ENCODE results near the gene PLCB4. TPM values are rescaled to one million over a fixed set of nuclear protein-coding genes. Genes with fewer than 3 reads are reported as not detected.
A peak's percentile ranks its signal among the peaks of the same experiment; 100 is the strongest.

PLCB4 gene
- total RNA-seq, 1 experiment from 2014 or later: 12.6 TPM

DNA sequence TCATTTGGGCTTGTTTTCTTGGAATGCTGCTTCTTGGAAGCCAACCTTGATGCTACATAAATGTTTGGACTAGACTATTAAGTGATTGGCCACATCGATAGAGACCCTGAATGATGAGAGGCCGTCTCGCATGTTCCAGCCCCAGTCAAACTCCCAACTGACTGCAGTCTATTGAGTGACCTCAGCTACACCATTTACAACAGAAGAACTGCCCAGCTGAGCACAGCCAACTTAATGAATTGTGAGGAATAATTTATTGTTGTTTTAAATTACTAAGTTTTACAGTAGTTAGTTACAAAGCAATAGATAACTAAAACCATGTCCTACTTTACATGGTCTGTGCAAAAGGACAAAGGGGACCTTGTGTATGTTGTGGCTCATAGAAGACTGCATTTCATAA, 63.0 kb downstream of the PLCB4 start (continued):
- TF ChIP-seq, protein P1, sequence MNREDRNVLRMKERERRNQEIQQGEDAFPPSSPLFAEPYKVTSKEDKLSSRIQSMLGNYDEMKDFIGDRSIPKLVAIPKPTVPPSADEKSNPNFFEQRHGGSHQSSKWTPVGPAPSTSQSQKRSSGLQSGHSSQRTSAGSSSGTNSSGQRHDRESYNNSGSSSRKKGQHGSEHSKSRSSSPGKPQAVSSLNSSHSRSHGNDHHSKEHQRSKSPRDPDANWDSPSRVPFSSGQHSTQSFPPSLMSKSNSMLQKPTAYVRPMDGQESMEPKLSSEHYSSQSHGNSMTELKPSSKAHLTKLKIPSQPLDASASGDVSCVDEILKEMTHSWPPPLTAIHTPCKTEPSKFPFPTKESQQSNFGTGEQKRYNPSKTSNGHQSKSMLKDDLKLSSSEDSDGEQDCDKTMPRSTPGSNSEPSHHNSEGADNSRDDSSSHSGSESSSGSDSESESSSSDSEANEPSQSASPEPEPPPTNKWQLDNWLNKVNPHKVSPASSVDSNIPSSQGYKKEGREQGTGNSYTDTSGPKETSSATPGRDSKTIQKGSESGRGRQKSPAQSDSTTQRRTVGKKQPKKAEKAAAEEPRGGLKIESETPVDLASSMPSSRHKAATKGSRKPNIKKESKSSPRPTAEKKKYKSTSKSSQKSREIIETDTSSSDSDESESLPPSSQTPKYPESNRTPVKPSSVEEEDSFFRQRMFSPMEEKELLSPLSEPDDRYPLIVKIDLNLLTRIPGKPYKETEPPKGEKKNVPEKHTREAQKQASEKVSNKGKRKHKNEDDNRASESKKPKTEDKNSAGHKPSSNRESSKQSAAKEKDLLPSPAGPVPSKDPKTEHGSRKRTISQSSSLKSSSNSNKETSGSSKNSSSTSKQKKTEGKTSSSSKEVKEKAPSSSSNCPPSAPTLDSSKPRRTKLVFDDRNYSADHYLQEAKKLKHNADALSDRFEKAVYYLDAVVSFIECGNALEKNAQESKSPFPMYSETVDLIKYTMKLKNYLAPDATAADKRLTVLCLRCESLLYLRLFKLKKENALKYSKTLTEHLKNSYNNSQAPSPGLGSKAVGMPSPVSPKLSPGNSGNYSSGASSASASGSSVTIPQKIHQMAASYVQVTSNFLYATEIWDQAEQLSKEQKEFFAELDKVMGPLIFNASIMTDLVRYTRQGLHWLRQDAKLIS (CRISPR knock-in tag; IDR thresholded peaks at IDR 0.05; ENCODE audit: borderline replicate concordance): no peak
- TF ChIP-seq, protein P2, sequence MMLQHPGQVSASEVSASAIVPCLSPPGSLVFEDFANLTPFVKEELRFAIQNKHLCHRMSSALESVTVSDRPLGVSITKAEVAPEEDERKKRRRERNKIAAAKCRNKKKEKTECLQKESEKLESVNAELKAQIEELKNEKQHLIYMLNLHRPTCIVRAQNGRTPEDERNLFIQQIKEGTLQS (CRISPR knock-in tag; conservative IDR thresholded peaks at IDR 0.05): no peak

DNA sequence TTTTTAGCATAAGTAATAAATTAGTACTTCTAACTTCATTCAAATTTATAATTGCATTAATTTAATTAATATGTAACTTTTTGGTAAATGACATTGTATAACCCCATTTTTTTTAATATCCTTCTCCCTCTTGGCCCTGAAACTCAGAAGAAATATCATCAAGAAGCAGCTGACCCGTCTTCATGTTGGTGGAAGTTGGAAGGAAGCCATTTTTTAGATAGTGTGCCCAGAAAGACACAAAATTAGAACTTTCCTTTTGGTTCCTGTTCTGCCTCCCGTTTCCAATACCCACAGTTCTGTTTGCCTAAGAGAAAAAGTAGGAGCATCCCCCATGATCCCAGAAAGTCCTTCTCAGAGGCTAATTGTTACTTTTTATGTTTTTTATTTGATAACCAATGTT, 65.5 kb downstream of the PLCB4 start:
- H3K4me1 Mint-ChIP-seq: peaks cover 5% of the 10 kb centered on the region; the same call in 1 of the 2 replicates
- H3K36me3 Mint-ChIP-seq: peaks cover 34% of the 10 kb centered on the region
- DNase-seq (ENCODE audit: low spot score) (no peak), ATAC-seq (no peak)
- peaks cover 47% of the 10 kb centered on the region for H3K9me3 Mint-ChIP-seq
- ChIA-PET CTCF (no interaction called here), POLR2A (no interaction called here)
- H3K27me3 Mint-ChIP-seq (ENCODE audit: low read depth): no peaks in the 10 kb centered on the region
- no peak overlapping the region for H3K27ac Mint-ChIP-seq
- no peak overlapping the region for H3K4me3 Mint-ChIP-seq
- TF ChIP-seq ESRRA (CRISPR knock-in tag; IDR thresholded peaks at IDR 0.05; ENCODE audit: borderline replicate concordance) (no peak), ZBTB21 (CRISPR knock-in tag; IDR thresholded peaks at IDR 0.05; ENCODE audit: borderline replicate concordance) (no peak), CREM (CRISPR knock-in tag; IDR thresholded peaks at IDR 0.05) (no peak)
- TF ChIP-seq, protein P3, sequence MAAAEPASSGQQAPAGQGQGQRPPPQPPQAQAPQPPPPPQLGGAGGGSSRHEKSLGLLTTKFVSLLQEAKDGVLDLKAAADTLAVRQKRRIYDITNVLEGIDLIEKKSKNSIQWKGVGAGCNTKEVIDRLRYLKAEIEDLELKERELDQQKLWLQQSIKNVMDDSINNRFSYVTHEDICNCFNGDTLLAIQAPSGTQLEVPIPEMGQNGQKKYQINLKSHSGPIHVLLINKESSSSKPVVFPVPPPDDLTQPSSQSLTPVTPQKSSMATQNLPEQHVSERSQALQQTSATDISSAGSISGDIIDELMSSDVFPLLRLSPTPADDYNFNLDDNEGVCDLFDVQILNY (CRISPR knock-in tag; IDR thresholded peaks at IDR 0.05): no peak

DNA sequence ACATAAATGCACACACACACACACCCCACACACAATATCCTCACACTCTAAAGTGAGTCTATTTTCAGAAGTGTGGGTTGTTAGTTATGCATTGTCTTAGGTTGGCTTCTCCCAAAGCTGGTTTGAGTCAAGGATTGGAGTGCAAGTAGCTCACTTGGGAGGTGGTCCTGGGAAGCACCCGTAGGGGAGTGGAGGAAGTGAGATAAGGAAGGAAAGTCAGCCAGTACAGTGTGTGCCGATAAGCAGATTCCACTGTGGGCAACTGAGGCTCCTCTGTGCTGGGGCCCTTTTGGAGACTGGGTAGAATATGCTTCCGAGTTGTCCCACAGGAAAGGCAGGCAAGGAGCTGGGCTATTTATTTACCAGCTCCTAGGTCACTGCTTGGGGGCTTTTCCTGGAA, 67.2 kb downstream of the PLCB4 start:
- Mint-ChIP-seq H3K4me3 (no peak overlapping the region), H3K4me1 (peaks cover 14% of the 10 kb centered on the region), H3K27ac (peak overlapping the region; percentile 77; the same call in 1 of the 2 replicates), H3K9me3 (peaks cover 37% of the 10 kb centered on the region), H3K36me3 (peaks cover 33% of the 10 kb centered on the region), H3K27me3 (ENCODE audit: low read depth) (no peaks in the 10 kb centered on the region)
- ChIA-PET CTCF (interaction anchor here (0.8 kb wide), 1 partner anchor 79 kb away, joined by 3 read pairs; no protein-coding TSS in a partner anchor), POLR2A (no interaction called here)
- DNase-seq (ENCODE audit: low spot score) (no peak), ATAC-seq (no peak)
- TF ChIP-seq, protein P4, sequence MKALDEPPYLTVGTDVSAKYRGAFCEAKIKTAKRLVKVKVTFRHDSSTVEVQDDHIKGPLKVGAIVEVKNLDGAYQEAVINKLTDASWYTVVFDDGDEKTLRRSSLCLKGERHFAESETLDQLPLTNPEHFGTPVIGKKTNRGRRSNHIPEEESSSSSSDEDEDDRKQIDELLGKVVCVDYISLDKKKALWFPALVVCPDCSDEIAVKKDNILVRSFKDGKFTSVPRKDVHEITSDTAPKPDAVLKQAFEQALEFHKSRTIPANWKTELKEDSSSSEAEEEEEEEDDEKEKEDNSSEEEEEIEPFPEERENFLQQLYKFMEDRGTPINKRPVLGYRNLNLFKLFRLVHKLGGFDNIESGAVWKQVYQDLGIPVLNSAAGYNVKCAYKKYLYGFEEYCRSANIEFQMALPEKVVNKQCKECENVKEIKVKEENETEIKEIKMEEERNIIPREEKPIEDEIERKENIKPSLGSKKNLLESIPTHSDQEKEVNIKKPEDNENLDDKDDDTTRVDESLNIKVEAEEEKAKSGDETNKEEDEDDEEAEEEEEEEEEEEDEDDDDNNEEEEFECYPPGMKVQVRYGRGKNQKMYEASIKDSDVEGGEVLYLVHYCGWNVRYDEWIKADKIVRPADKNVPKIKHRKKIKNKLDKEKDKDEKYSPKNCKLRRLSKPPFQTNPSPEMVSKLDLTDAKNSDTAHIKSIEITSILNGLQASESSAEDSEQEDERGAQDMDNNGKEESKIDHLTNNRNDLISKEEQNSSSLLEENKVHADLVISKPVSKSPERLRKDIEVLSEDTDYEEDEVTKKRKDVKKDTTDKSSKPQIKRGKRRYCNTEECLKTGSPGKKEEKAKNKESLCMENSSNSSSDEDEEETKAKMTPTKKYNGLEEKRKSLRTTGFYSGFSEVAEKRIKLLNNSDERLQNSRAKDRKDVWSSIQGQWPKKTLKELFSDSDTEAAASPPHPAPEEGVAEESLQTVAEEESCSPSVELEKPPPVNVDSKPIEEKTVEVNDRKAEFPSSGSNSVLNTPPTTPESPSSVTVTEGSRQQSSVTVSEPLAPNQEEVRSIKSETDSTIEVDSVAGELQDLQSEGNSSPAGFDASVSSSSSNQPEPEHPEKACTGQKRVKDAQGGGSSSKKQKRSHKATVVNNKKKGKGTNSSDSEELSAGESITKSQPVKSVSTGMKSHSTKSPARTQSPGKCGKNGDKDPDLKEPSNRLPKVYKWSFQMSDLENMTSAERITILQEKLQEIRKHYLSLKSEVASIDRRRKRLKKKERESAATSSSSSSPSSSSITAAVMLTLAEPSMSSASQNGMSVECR (CRISPR knock-in tag; IDR thresholded peaks at IDR 0.05; ENCODE audit: borderline replicate concordance): no peak
- TF ChIP-seq JAZF1 (CRISPR knock-in tag; IDR thresholded peaks at IDR 0.05): no peak
- no peak for TF ChIP-seq FOXK1 (CRISPR knock-in tag; IDR thresholded peaks at IDR 0.05)
- no peak for TF ChIP-seq ZNF423 (CRISPR knock-in tag; IDR thresholded peaks at IDR 0.05)
- TF ChIP-seq, protein P5, sequence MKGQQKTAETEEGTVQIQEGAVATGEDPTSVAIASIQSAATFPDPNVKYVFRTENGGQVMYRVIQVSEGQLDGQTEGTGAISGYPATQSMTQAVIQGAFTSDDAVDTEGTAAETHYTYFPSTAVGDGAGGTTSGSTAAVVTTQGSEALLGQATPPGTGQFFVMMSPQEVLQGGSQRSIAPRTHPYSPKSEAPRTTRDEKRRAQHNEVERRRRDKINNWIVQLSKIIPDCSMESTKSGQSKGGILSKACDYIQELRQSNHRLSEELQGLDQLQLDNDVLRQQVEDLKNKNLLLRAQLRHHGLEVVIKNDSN (CRISPR knock-in tag; IDR thresholded peaks at IDR 0.05): no peak
- TF ChIP-seq, protein P6, sequence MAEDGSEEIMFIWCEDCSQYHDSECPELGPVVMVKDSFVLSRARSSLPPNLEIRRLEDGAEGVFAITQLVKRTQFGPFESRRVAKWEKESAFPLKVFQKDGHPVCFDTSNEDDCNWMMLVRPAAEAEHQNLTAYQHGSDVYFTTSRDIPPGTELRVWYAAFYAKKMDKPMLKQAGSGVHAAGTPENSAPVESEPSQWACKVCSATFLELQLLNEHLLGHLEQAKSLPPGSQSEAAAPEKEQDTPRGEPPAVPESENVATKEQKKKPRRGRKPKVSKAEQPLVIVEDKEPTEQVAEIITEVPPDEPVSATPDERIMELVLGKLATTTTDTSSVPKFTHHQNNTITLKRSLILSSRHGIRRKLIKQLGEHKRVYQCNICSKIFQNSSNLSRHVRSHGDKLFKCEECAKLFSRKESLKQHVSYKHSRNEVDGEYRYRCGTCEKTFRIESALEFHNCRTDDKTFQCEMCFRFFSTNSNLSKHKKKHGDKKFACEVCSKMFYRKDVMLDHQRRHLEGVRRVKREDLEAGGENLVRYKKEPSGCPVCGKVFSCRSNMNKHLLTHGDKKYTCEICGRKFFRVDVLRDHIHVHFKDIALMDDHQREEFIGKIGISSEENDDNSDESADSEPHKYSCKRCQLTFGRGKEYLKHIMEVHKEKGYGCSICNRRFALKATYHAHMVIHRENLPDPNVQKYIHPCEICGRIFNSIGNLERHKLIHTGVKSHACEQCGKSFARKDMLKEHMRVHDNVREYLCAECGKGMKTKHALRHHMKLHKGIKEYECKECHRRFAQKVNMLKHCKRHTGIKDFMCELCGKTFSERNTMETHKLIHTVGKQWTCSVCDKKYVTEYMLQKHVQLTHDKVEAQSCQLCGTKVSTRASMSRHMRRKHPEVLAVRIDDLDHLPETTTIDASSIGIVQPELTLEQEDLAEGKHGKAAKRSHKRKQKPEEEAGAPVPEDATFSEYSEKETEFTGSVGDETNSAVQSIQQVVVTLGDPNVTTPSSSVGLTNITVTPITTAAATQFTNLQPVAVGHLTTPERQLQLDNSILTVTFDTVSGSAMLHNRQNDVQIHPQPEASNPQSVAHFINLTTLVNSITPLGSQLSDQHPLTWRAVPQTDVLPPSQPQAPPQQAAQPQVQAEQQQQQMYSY (CRISPR knock-in tag; IDR thresholded peaks at IDR 0.05): no peak
- TF ChIP-seq HMGA2 (CRISPR knock-in tag; IDR thresholded peaks at IDR 0.05): no peak
- TF ChIP-seq, protein P7, sequence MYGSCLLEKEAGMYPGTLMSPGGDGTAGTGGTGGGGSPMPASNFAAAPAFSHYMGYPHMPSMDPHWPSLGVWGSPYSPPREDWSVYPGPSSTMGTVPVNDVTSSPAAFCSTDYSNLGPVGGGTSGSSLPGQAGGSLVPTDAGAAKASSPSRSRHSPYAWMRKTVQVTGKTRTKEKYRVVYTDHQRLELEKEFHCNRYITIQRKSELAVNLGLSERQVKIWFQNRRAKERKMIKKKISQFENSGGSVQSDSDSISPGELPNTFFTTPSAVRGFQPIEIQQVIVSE (CRISPR knock-in tag; IDR thresholded peaks at IDR 0.05; ENCODE audit: borderline replicate concordance): no peak
- TF ChIP-seq, protein P8, sequence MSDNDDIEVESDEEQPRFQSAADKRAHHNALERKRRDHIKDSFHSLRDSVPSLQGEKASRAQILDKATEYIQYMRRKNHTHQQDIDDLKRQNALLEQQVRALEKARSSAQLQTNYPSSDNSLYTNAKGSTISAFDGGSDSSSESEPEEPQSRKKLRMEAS (CRISPR knock-in tag; IDR thresholded peaks at IDR 0.05): no peak
- no peak for TF ChIP-seq SP1 (CRISPR knock-in tag; conservative IDR thresholded peaks at IDR 0.05)
- TF ChIP-seq, protein P9, sequence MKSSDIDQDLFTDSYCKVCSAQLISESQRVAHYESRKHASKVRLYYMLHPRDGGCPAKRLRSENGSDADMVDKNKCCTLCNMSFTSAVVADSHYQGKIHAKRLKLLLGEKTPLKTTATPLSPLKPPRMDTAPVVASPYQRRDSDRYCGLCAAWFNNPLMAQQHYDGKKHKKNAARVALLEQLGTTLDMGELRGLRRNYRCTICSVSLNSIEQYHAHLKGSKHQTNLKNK (CRISPR knock-in tag; IDR thresholded peaks at IDR 0.05): no peak
- no peak for TF ChIP-seq PRRX2 (CRISPR knock-in tag; IDR thresholded peaks at IDR 0.05)
- TF ChIP-seq ESRRA (CRISPR knock-in tag; IDR thresholded peaks at IDR 0.05; ENCODE audit: borderline replicate concordance): no peak

All from WTC11 (cell line).